Naive thymus-derived CD4-positive, alpha-beta T cell (primary cell): ENCODE results near the gene MICAL2. TPM values are rescaled to one million over a fixed set of nuclear protein-coding genes. Genes with fewer than 3 reads are reported as not detected.

Experiments used
- ATAC-seq: fragments of 150-1000 bp; cut with Tn5 transposase; 2 replicates; pipeline ENCODE4 v1.10.0; 2021; ENCODE audit warnings: mild to moderate bottlenecking, moderate library complexity
- CTCF ChIA-PET: fragments of 350-600 bp; sonication (Branson Sonifier 250); formaldehyde crosslinking; loops from one replicate; lab custom pipeline; 2021; ENCODE audit warnings: antibody characterized with exemption; lab: Charles Lee
- POLR2A ChIA-PET: fragments of 350-600 bp; sonication (Branson Sonifier 250); formaldehyde crosslinking; loops from one replicate; lab custom pipeline; 2021; ENCODE audit warnings: antibody characterized with exemption, inconsistent platforms; lab: Charles Lee
- DNase-seq, 9 donors: peaks; one replicate each; pipeline versions ENCODE4 v3.0.0 to v3.0.0-alpha.2; 2020 to 2022; ENCODE audit warnings: mixed read lengths in 1 of 9
- H3K27ac ChIP-seq: one replicate; pipeline ENCODE4 v1.7.0; 2013; ENCODE audit warnings: mild to moderate bottlenecking, low read depth, low read length, moderate library complexity
- H3K27me3 ChIP-seq, 2 donors: one replicate each; pipeline ENCODE4 v1.7.0; 2013; ENCODE audit warnings: low read length in 2 of 2, mild to moderate bottlenecking in 2 of 2, moderate library complexity in 2 of 2; ENCODE audit not compliant: control insufficient read depth in 2 of 2, insufficient read depth in 2 of 2
- H3K36me3 ChIP-seq, 3 experiments: 1 replicate in 2 of 3; 2 replicates in 1 of 3; pipeline ENCODE4 v1.7.0; 2013; ENCODE audit warnings: low read length in 3 of 3, mild to moderate bottlenecking in 3 of 3, moderate library complexity in 1 of 3; ENCODE audit not compliant: insufficient read depth in 3 of 3, control insufficient read depth in 2 of 3
- H3K4me1 ChIP-seq, 2 donors: one replicate each; pipeline ENCODE4 v1.7.0; 2013; ENCODE audit warnings: low read length in 2 of 2, mild to moderate bottlenecking in 2 of 2, moderate library complexity in 1 of 2; ENCODE audit not compliant: control insufficient read depth in 2 of 2, insufficient read depth in 2 of 2
- H3K4me3 ChIP-seq: 2 replicates; pipeline ENCODE4 v1.7.0; 2013; ENCODE audit warnings: mild to moderate bottlenecking, low read length
- H3K9me3 ChIP-seq, 3 experiments: 1 replicate in 2 of 3; 2 replicates in 1 of 3; pipeline ENCODE4 v1.7.0; 2013; ENCODE audit warnings: low read length in 3 of 3; ENCODE audit not compliant: control insufficient read depth in 2 of 3
- H3K27ac Mint-ChIP-seq, 9 donors: one replicate each; pipeline ENCODE4 v1.8.0; 2020 to 2022; ENCODE audit warnings: mixed read lengths in 9 of 9, mild to moderate bottlenecking in 8 of 9, moderate library complexity in 5 of 9, inconsistent platforms in 2 of 9
- H3K27me3 Mint-ChIP-seq, 5 donors: one replicate each; pipeline ENCODE4 v1.8.0; 2021 to 2022; ENCODE audit warnings: mixed read lengths in 5 of 5, mild to moderate bottlenecking in 1 of 5
- H3K36me3 Mint-ChIP-seq, 5 donors: one replicate each; pipeline ENCODE4 v1.8.0; 2020 to 2022; ENCODE audit warnings: mixed read lengths in 5 of 5, mild to moderate bottlenecking in 3 of 5, inconsistent platforms in 1 of 5
- H3K4me1 Mint-ChIP-seq, 7 donors: one replicate each; pipeline ENCODE4 v1.8.0; 2020 to 2022; ENCODE audit warnings: mixed read lengths in 7 of 7, mild to moderate bottlenecking in 3 of 7, inconsistent platforms in 1 of 7
- H3K4me3 Mint-ChIP-seq, 10 donors: one replicate each; pipeline ENCODE4 v1.8.0; 2020 to 2022; ENCODE audit warnings: mild to moderate bottlenecking in 10 of 10, mixed read lengths in 10 of 10, moderate library complexity in 6 of 10, inconsistent platforms in 2 of 10
- H3K9me3 Mint-ChIP-seq, 11 donors: one replicate each; pipeline ENCODE4 v1.8.0; 2020 to 2022; ENCODE audit warnings: mixed read lengths in 11 of 11, mild to moderate bottlenecking in 4 of 11, inconsistent platforms in 1 of 11, moderate library complexity in 1 of 11
- intact Hi-C, 2 donors: fragments of 100-400 bp; cut with micrococcal nuclease; formaldehyde crosslinking; loops; one replicate each; pipeline ENCODE4 v1.15.1; 2023
- polyA plus RNA-seq, 2 donors: library from polyadenylated mRNA; unstranded; fragments of 300-500 nt; fragmentation: Illumina TruSeq; gene quantifications; one replicate each; pipeline ENCODE4 v1.2.3, GENCODE V29; 2021
- total RNA-seq, 6 experiments: library from RNA in 5 of 6; stranded (reverse) in 5 of 6; gene quantifications; 1 replicate in 5 of 6; 2 replicates in 1 of 6; pipeline ENCODE4 v1.2.3 and lab custom pipeline; 2021 to 2026

MICAL2 gene
- total and polyA plus RNA-seq, 7 experiments from 2014 or later, result 1.1 to 112 (median 7.6) TPM

- H3K4me3 ChIP-seq, result no peak overlapping the region
- H3K27ac ChIP-seq, result no peak overlapping the region
- ATAC-seq, result no peak
- CTCF ChIA-PET, result no interaction called here
- Mint-ChIP-seq H3K36me3 (peaks cover 0 to 38% (median 0%) of the 10 kb centered on the region in 5 donors), H3K27me3 (no peaks in the 10 kb centered on the region), H3K27ac (peak overlapping the region in 2 of 9 donors; percentile 1 to 87), H3K4me3 (peak overlapping the region in 1 of 10 donors; percentile 35), H3K4me1 (peaks cover 15 to 69% (median 26%) of the 10 kb centered on the region in 7 donors), H3K9me3 (peaks cover 0 to 2% (median 0%) of the 10 kb centered on the region in 11 donors)
- no peaks in the 10 kb centered on the region for H3K27me3 ChIP-seq
- intact Hi-C loops, result loop anchor here in 1 of 2 donors (1.0 kb wide), 1 partner anchor 19 kb away; no protein-coding TSS in a partner anchor
- peaks cover 0 to 10% of the 10 kb centered on the region in 2 donors for H3K4me1 ChIP-seq
- POLR2A ChIA-PET, result interaction anchor here (0.8 kb wide), 1 partner anchor 19 kb away, joined by 4 read pairs; no protein-coding TSS in a partner anchor
- H3K9me3 ChIP-seq, result no peaks in the 10 kb centered on the region
- DNase-seq, result peak in 1 of 9 donors; percentile 11
- no peaks in the 10 kb centered on the region for H3K36me3 ChIP-seq
These were observed 66.0 kb downstream of the MICAL2 start for GRCh38 chr11:12176410-12176809.

- ATAC-seq (no peak), DNase-seq (no peak)
- Mint-ChIP-seq H3K36me3 (peaks cover 0 to 30% (median 0%) of the 10 kb centered on the region in 5 donors), H3K27ac (peak overlapping the region in 2 of 9 donors; percentile 9 to 87), H3K9me3 (no peaks in the 10 kb centered on the region), H3K4me3 (peak overlapping the region in 1 of 10 donors; percentile 19), H3K4me1 (peaks cover 13 to 66% (median 26%) of the 10 kb centered on the region in 7 donors), H3K27me3 (no peaks in the 10 kb centered on the region)
- H3K36me3 ChIP-seq, result no peaks in the 10 kb centered on the region
- H3K4me1 ChIP-seq, result peaks cover 0 to 10% of the 10 kb centered on the region in 2 donors
- H3K4me3 ChIP-seq, result no peak overlapping the region
- intact Hi-C loops, result no loop called here
- H3K9me3 ChIP-seq, result no peaks in the 10 kb centered on the region
- POLR2A ChIA-PET, result interaction anchor here (1.2 kb wide), 1 partner anchor 18 kb away, joined by 3 read pairs; no protein-coding TSS in a partner anchor
- no peak overlapping the region for H3K27ac ChIP-seq
- CTCF ChIA-PET, result interaction anchor here (0.6 to 1.5 kb wide), 2 partner anchors 20 to 58 kb away, joined by 3 to 6 read pairs; no protein-coding TSS in a partner anchor
- no peaks in the 10 kb centered on the region for H3K27me3 ChIP-seq
These were observed 67.4 kb downstream of the MICAL2 start for GRCh38 chr11:12177739-12178338.

GRCh38 chr11:12179019-12179418 is 68.6 kb downstream of the MICAL2 start:
- no peaks in the 10 kb centered on the region for H3K27me3 Mint-ChIP-seq
- Histone ChIP-seq H3K4me3 (no peak overlapping the region), H3K27me3 (no peaks in the 10 kb centered on the region), H3K27ac (no peak overlapping the region), H3K4me1 (peaks cover 0 to 10% of the 10 kb centered on the region in 2 donors), H3K9me3 (no peaks in the 10 kb centered on the region), H3K36me3 (no peaks in the 10 kb centered on the region)
- H3K4me1 Mint-ChIP-seq, result peaks cover 13 to 59% (median 26%) of the 10 kb centered on the region in 7 donors
- CTCF ChIA-PET, result interaction anchor here (1.0 kb wide), 1 partner anchor 11 kb away, joined by 3 read pairs; no protein-coding TSS in a partner anchor
- intact Hi-C loops, result no loop called here
- POLR2A ChIA-PET, result no interaction called here
- H3K36me3 Mint-ChIP-seq, result peaks cover 0 to 30% (median 0%) of the 10 kb centered on the region in 5 donors
- peak overlapping the region in 3 of 9 donors; percentile 51 to 80 (median 63) for H3K27ac Mint-ChIP-seq
- no peak for DNase-seq
- no peaks in the 10 kb centered on the region for H3K9me3 Mint-ChIP-seq
- peak overlapping the region in 1 of 10 donors; percentile 51 for H3K4me3 Mint-ChIP-seq
- ATAC-seq, result no peak

GRCh38 chr11:12179531-12179930 is 69.1 kb downstream of the MICAL2 start:
- intact Hi-C loops, result no loop called here
- ATAC-seq (no peak), DNase-seq (no peak)
- no peak overlapping the region for H3K4me3 ChIP-seq
- peaks cover 0 to 30% (median 0%) of the 10 kb centered on the region in 5 donors for H3K36me3 Mint-ChIP-seq
- peak overlapping the region in 5 of 9 donors; percentile 18 to 80 (median 52) for H3K27ac Mint-ChIP-seq
- H3K27ac ChIP-seq, result no peak overlapping the region
- no peaks in the 10 kb centered on the region for H3K9me3 ChIP-seq
- peaks cover 13 to 54% (median 26%) of the 10 kb centered on the region in 7 donors for H3K4me1 Mint-ChIP-seq
- no peaks in the 10 kb centered on the region for H3K9me3 Mint-ChIP-seq
- peaks cover 0 to 10% of the 10 kb centered on the region in 2 donors for H3K4me1 ChIP-seq
- ChIA-PET CTCF (interaction anchor here (1.0 kb wide), 1 partner anchor 10 kb away, joined by 3 read pairs; no protein-coding TSS in a partner anchor), POLR2A (no interaction called here)
- H3K27me3 Mint-ChIP-seq, result no peaks in the 10 kb centered on the region
- H3K27me3 ChIP-seq, result no peaks in the 10 kb centered on the region
- H3K4me3 Mint-ChIP-seq, result peak overlapping the region in 1 of 10 donors; percentile 51
- H3K36me3 ChIP-seq, result no peaks in the 10 kb centered on the region

- H3K9me3 Mint-ChIP-seq, result no peaks in the 10 kb centered on the region
- H3K27me3 ChIP-seq, result no peaks in the 10 kb centered on the region
- H3K27ac Mint-ChIP-seq, result no peak overlapping the region
- H3K4me1 ChIP-seq, result peaks cover 0 to 8% of the 10 kb centered on the region in 2 donors
- H3K4me3 Mint-ChIP-seq, result no peak overlapping the region
- no peaks in the 10 kb centered on the region for H3K9me3 ChIP-seq
- no peak for ATAC-seq
- no peaks in the 10 kb centered on the region for H3K27me3 Mint-ChIP-seq
- POLR2A ChIA-PET, result no interaction called here
- CTCF ChIA-PET, result no interaction called here
- H3K36me3 ChIP-seq, result no peaks in the 10 kb centered on the region
- H3K4me3 ChIP-seq, result no peak overlapping the region
- no peak for DNase-seq
- intact Hi-C loops, result no loop called here
- H3K36me3 Mint-ChIP-seq, result peaks cover 0 to 30% (median 0%) of the 10 kb centered on the region in 5 donors
- peaks cover 9 to 50% (median 23%) of the 10 kb centered on the region in 7 donors for H3K4me1 Mint-ChIP-seq
- H3K27ac ChIP-seq, result no peak overlapping the region
These were observed 70.1 kb downstream of the MICAL2 start for GRCh38 chr11:12180257-12181205.

GRCh38 chr11:12182302-12182675 is 71.9 kb downstream of the MICAL2 start:
- Mint-ChIP-seq H3K27me3 (no peaks in the 10 kb centered on the region), H3K9me3 (no peaks in the 10 kb centered on the region), H3K4me1 (peaks cover 11 to 48% (median 23%) of the 10 kb centered on the region in 7 donors), H3K36me3 (peaks cover 0 to 28% (median 0%) of the 10 kb centered on the region in 5 donors), H3K27ac (peak overlapping the region in 1 of 9 donors; percentile 46), H3K4me3 (no peak overlapping the region)
- Histone ChIP-seq H3K4me3 (no peak overlapping the region), H3K4me1 (no peaks in the 10 kb centered on the region), H3K27me3 (no peaks in the 10 kb centered on the region), H3K9me3 (no peaks in the 10 kb centered on the region), H3K27ac (no peak overlapping the region), H3K36me3 (no peaks in the 10 kb centered on the region)
- ChIA-PET POLR2A (no interaction called here), CTCF (interaction anchor here (1.1 kb wide), 1 partner anchor 12 kb away, joined by 4 read pairs; no protein-coding TSS in a partner anchor)
- DNase-seq (no peak), ATAC-seq (no peak)
- intact Hi-C loops, result no loop called here
